Neural cell (in vitro differentiated cells): ENCODE measurements around the gene PLXNB1.

Experiments used
- EP300 ChIP-seq: fragments of 450-650 bp; conservative IDR thresholded peaks from 2 replicates; pipeline ENCODE4 v1.6.1; 2014; ENCODE audit warnings: antibody characterized with exemption, mild to moderate bottlenecking, moderate library complexity; ENCODE audit not compliant: poor library complexity, severe bottlenecking
- EZH2 ChIP-seq: fragments of 200-600, 300-800 bp; shearing (Covaris generic), sonication (generic); IDR thresholded peaks from 2 replicates; pipeline ENCODE4 v1.6.1; 2014; ENCODE audit warnings: antibody characterized with exemption, low read length, borderline replicate concordance, mild to moderate bottlenecking; ENCODE audit not compliant: insufficient read depth, poor library complexity, severe bottlenecking
- MXI1 ChIP-seq: fragments of 450-650 bp; conservative IDR thresholded peaks from 2 replicates; pipeline ENCODE4 v1.6.1; 2014; ENCODE audit warnings: antibody characterized with exemption, mild to moderate bottlenecking; ENCODE audit not compliant: poor library complexity, severe bottlenecking
- POLR2AphosphoS5 ChIP-seq: IDR thresholded peaks from 2 replicates; pipeline ENCODE4 v1.6.1; 2012
- RAD21 ChIP-seq: fragments of 450-650 bp; conservative IDR thresholded peaks from 2 replicates; pipeline ENCODE4 v1.6.1; 2014; ENCODE audit warnings: antibody characterized with exemption, mild to moderate bottlenecking, moderate library complexity
- TAF1 ChIP-seq: IDR thresholded peaks from 2 replicates; pipeline ENCODE4 v1.6.1; 2012; ENCODE audit warnings: low read depth
- TF ChIP-seq, protein P1 (sequence below): fragments of 450-650 bp; IDR thresholded peaks from 2 replicates; pipeline ENCODE4 v1.5.1; 2014; ENCODE audit warnings: antibody characterized with exemption, mild to moderate bottlenecking, moderate library complexity; ENCODE audit not compliant: poor library complexity, severe bottlenecking
- TF ChIP-seq, protein P2 (sequence below): IDR thresholded peaks from 2 replicates; pipeline ENCODE4 v1.6.1; 2012; ENCODE audit warnings: borderline replicate concordance

DNA sequence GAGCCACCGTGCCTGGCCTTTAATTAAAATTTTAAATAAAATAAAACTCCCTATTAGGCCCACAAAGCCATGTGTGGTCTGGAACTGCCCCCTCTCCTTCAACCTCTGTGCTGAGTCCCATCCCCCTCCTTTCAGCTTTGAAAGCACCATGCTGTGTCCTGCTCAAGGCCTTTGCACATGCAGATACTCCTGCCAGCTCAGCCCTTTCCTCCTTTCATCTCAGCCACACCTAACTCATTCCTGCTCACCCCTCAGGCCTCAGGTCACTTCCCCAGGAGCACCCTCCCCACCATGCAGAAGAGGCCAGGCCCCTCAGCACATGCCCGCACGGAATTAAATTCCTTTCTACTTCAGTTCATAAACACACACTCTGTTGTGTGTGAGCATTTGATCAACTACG is 44.7 kb upstream of the PLXNB1 start:
- TF ChIP-seq, protein P1, sequence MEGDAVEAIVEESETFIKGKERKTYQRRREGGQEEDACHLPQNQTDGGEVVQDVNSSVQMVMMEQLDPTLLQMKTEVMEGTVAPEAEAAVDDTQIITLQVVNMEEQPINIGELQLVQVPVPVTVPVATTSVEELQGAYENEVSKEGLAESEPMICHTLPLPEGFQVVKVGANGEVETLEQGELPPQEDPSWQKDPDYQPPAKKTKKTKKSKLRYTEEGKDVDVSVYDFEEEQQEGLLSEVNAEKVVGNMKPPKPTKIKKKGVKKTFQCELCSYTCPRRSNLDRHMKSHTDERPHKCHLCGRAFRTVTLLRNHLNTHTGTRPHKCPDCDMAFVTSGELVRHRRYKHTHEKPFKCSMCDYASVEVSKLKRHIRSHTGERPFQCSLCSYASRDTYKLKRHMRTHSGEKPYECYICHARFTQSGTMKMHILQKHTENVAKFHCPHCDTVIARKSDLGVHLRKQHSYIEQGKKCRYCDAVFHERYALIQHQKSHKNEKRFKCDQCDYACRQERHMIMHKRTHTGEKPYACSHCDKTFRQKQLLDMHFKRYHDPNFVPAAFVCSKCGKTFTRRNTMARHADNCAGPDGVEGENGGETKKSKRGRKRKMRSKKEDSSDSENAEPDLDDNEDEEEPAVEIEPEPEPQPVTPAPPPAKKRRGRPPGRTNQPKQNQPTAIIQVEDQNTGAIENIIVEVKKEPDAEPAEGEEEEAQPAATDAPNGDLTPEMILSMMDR, result no peak
- TF ChIP-seq, protein P2, sequence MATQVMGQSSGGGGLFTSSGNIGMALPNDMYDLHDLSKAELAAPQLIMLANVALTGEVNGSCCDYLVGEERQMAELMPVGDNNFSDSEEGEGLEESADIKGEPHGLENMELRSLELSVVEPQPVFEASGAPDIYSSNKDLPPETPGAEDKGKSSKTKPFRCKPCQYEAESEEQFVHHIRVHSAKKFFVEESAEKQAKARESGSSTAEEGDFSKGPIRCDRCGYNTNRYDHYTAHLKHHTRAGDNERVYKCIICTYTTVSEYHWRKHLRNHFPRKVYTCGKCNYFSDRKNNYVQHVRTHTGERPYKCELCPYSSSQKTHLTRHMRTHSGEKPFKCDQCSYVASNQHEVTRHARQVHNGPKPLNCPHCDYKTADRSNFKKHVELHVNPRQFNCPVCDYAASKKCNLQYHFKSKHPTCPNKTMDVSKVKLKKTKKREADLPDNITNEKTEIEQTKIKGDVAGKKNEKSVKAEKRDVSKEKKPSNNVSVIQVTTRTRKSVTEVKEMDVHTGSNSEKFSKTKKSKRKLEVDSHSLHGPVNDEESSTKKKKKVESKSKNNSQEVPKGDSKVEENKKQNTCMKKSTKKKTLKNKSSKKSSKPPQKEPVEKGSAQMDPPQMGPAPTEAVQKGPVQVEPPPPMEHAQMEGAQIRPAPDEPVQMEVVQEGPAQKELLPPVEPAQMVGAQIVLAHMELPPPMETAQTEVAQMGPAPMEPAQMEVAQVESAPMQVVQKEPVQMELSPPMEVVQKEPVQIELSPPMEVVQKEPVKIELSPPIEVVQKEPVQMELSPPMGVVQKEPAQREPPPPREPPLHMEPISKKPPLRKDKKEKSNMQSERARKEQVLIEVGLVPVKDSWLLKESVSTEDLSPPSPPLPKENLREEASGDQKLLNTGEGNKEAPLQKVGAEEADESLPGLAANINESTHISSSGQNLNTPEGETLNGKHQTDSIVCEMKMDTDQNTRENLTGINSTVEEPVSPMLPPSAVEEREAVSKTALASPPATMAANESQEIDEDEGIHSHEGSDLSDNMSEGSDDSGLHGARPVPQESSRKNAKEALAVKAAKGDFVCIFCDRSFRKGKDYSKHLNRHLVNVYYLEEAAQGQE, result no peak
- TF ChIP-seq RAD21, result no peak
- TF ChIP-seq TAF1, result no peak
- no peak for TF ChIP-seq EP300
- no peak for TF ChIP-seq EZH2
- no peak for TF ChIP-seq POLR2AphosphoS5
- no peak for TF ChIP-seq MXI1
